GM12878 (cell line): ENCODE results near the gene CD38. TPM values are rescaled to one million over a fixed set of nuclear protein-coding genes. Genes with fewer than 3 reads are reported as not detected.

ENCODE experiments used
- ATAC-seq: fragments of 200-7000 bp; cut with Tn5 transposase; 3 replicates; pipeline ENCODE4 v1.9.1; 2020; ENCODE audit warnings: mild to moderate bottlenecking, moderate library complexity
- BruUV-seq: library from RNA; stranded (reverse); fragments of 400-500 nt; replicated peaks from 2 replicates; lab custom pipeline; 2021; lab: Mats Ljungman, UMichigan
- CTCF ChIA-PET: fragments of 300-600 bp; sonication (Branson Sonifier 250); formaldehyde crosslinking; extraction: SDS; loops from one replicate; lab custom pipeline; 2021; ENCODE audit warnings: inconsistent platforms; lab: Yijun Ruan, JAX
- POLR2A ChIA-PET: fragments of 350-600 bp; formaldehyde crosslinking; extraction: SDS; loops from one replicate; lab custom pipeline; 2021; ENCODE audit warnings: inconsistent platforms; lab: Charles Lee
- RAD21 ChIA-PET: fragments of 300-600 bp; sonication (Branson Sonifier 250); formaldehyde crosslinking; loops from one replicate; lab custom pipeline; 2023; ENCODE audit warnings: antibody characterized with exemption; ENCODE audit not compliant: unreplicated experiment; lab: Charles Lee
- SMC1A ChIA-PET: fragments of 300-600 bp; sonication (Branson Sonifier 250); formaldehyde crosslinking; loops from one replicate; lab custom pipeline; 2023; ENCODE audit not compliant: unreplicated experiment, uncharacterized antibody; lab: Charles Lee
- DNase-seq: peaks from one replicate; pipeline ENCODE4 v3.0.0-alpha.2; 2011; ENCODE audit warnings: low read depth, low spot score
- FAIRE-seq: peaks from 3 replicates; lab custom pipeline; 2011; peaks lifted over from hg19 to GRCh38; lab: Jason Lieb, UNC
- H2AFZ ChIP-seq: 2 replicates; pipeline ENCODE4 v1.6.0; 2011; ENCODE audit warnings: low read depth, low read length, control low read depth; ENCODE audit not compliant: control insufficient read depth
- H3K27ac ChIP-seq: 2 replicates; pipeline ENCODE4 v1.5.1; 2011; ENCODE audit warnings: control low read depth; ENCODE audit not compliant: control insufficient read depth, insufficient read depth
- H3K27me3 ChIP-seq, 2 experiments: replicated peaks in 1 of 2; 2 replicates each; pipeline versions ENCODE4 v1.6.0 to v1.6.1; 2011; ENCODE audit warnings: low read length in 1 of 2; ENCODE audit not compliant: control insufficient read depth in 2 of 2, insufficient read depth in 2 of 2
- H3K36me3 ChIP-seq, 2 experiments: 2 replicates each; pipeline ENCODE4 v1.5.1; 2011; ENCODE audit warnings: low read length in 1 of 2; ENCODE audit not compliant: control insufficient read depth in 2 of 2, insufficient read depth in 2 of 2
- H3K4me1 ChIP-seq: 2 replicates; pipeline ENCODE4 v1.6.1; 2011; ENCODE audit warnings: mild to moderate bottlenecking, low read length, moderate library complexity, mixed read lengths; ENCODE audit not compliant: control insufficient read depth, insufficient read depth
- H3K4me2 ChIP-seq: 2 replicates; pipeline ENCODE4 v1.6.0; 2011; ENCODE audit warnings: control low read depth; ENCODE audit not compliant: control insufficient read depth, insufficient read depth
- H3K4me3 ChIP-seq: fragments of 200-600 bp; sonication (generic); 2 replicates; pipeline ENCODE4 v1.5.1; 2016
- H3K79me2 ChIP-seq: 2 replicates; pipeline ENCODE4 v1.6.0; 2011; ENCODE audit warnings: low read length; ENCODE audit not compliant: control insufficient read depth, insufficient read depth
- H3K9ac ChIP-seq: 2 replicates; pipeline ENCODE4 v1.8.0; 2011; ENCODE audit warnings: low read length, control low read depth, mixed read lengths; ENCODE audit not compliant: control insufficient read depth, insufficient read depth
- H3K9me3 ChIP-seq: replicated peaks from 3 replicates; pipeline ENCODE4 v1.5.1; 2011; ENCODE audit warnings: mild to moderate bottlenecking, low read length; ENCODE audit not compliant: control insufficient read depth, insufficient read depth
- H4K20me1 ChIP-seq: 2 replicates; pipeline ENCODE4 v1.6.0; 2011; ENCODE audit not compliant: control insufficient read depth, insufficient read depth
- BCL11A ChIP-seq: IDR thresholded peaks from 2 replicates; pipeline ENCODE4 v1.6.1; 2011; ENCODE audit warnings: low read depth, low read length
- CBX5 ChIP-seq: sonication (generic); IDR thresholded peaks from 2 replicates; pipeline ENCODE4 v1.6.1; 2016; ENCODE audit warnings: low read depth, moderate library complexity, mild to moderate bottlenecking, inconsistent platforms
- CREM ChIP-seq: IDR thresholded peaks from 2 replicates; pipeline ENCODE4 v1.6.1; 2014; ENCODE audit warnings: antibody characterized with exemption, low read depth
- DPF2 ChIP-seq: fragments of 450-650 bp; IDR thresholded peaks from 2 replicates; pipeline ENCODE4 v1.6.1; 2017; ENCODE audit warnings: mild to moderate bottlenecking
- HCFC1 ChIP-seq: fragments of 150-350 bp; IDR thresholded peaks from 2 replicates; pipeline ENCODE4 v1.6.1; 2014; ENCODE audit warnings: low read length
- MTA3 ChIP-seq: IDR thresholded peaks from 2 replicates; pipeline ENCODE4 v1.6.1; 2012; ENCODE audit warnings: low read length, inconsistent platforms, borderline replicate concordance
- MXI1 ChIP-seq: fragments of 150-350 bp; IDR thresholded peaks from 2 replicates; pipeline ENCODE4 v1.6.1; 2011; ENCODE audit warnings: low read depth, mild to moderate bottlenecking, inconsistent platforms, low read length, improper control_type of control experiment
- NFXL1 ChIP-seq: fragments of 450-650 bp; IDR thresholded peaks from 2 replicates; pipeline ENCODE4 v1.6.1; 2017; ENCODE audit warnings: antibody characterized with exemption, mild to moderate bottlenecking, borderline replicate concordance
- POLR2A ChIP-seq: IDR thresholded peaks from 2 replicates; pipeline ENCODE4 v1.6.1; 2011; ENCODE audit warnings: low read depth, mild to moderate bottlenecking, low read length
- POU2F2 ChIP-seq: IDR thresholded peaks from 3 replicates; pipeline ENCODE4 v1.6.1; 2011; ENCODE audit warnings: low read depth, mild to moderate bottlenecking, low read length, borderline replicate concordance
- SIX5 ChIP-seq: IDR thresholded peaks from 2 replicates; pipeline ENCODE4 v1.6.1; 2011; ENCODE audit warnings: mild to moderate bottlenecking, low read depth, low read length, moderate library complexity; ENCODE audit not compliant: severe bottlenecking
- SMC3 ChIP-seq: IDR thresholded peaks from 2 replicates; pipeline ENCODE4 v1.6.1; 2011; ENCODE audit warnings: low read length, improper control_type of control experiment, borderline replicate concordance
- SP1 ChIP-seq: IDR thresholded peaks from one replicate; pipeline ENCODE4 v1.6.1; 2011; ENCODE audit warnings: low read depth, low read length
- SREBF1 ChIP-seq: IDR thresholded peaks from 2 replicates; pipeline ENCODE4 v1.6.1; 2012; ENCODE audit warnings: mild to moderate bottlenecking, low read length
- ZNF217 ChIP-seq: fragments of 450-650 bp; IDR thresholded peaks from 2 replicates; pipeline ENCODE4 v1.6.1; 2017; ENCODE audit warnings: antibody characterized with exemption, mild to moderate bottlenecking
- ZNF274 ChIP-seq: IDR thresholded peaks from one replicate; pipeline ENCODE4 v1.8.0; 2011; ENCODE audit not compliant: insufficient read length, insufficient read depth
- ZNF622 ChIP-seq: fragments of 450-650 bp; IDR thresholded peaks from 2 replicates; pipeline ENCODE4 v1.6.1; 2017; ENCODE audit warnings: mild to moderate bottlenecking, inconsistent platforms
- WGBS: methylation state at CpG from one replicate; pipeline ENCODE4 v1.1.6; 2016; ENCODE audit warnings: low lambda C conversion rate; ENCODE audit not compliant: insufficient replicate concordance, insufficient coverage; ENCODE audit errors: missing lambda C conversion rate; 5-methylcytosine and 5-hydroxymethylcytosine counted together
- in situ Hi-C: fragments of 300-500 bp; cut with MboI; formaldehyde crosslinking; loops from 9 replicates; pipeline ENCODE4 v1.14.3; 2018; ENCODE audit warnings: mixed read lengths
- intact Hi-C: fragments of 100-400 bp; cut with micrococcal nuclease; formaldehyde crosslinking; loops from one replicate; pipeline ENCODE4 v1.14.2; 2022; ENCODE audit not compliant: unreplicated experiment
- polyA plus RNA-seq, 11 experiments: library from polyadenylated mRNA; depleted of rRNA in 4 of 11; unstranded in 6 of 11; stranded (reverse) in 5 of 11; fragments of >200 nt; fragmentation: Nextera tagmentation in 4 of 11; fragmentation: Illumina TruSeq in 1 of 11; extraction: Ambion mirVana in 4 of 11; extraction: Trizol in 1 of 11; gene quantifications; 1 replicate in 1 of 11; 2 replicates in 10 of 11; pipeline versions ENCODE4 v1.2.1 to v1.2.3, GENCODE V29; 2011 to 2016; ENCODE audit warnings: inconsistent platforms in 2 of 11, missing spikeins in 2 of 11, low read depth in 1 of 11
- total RNA-seq, 4 experiments: library from RNA; depleted of rRNA in 3 of 4; stranded (reverse); fragments of >200 nt in 3 of 4; fragmentation: Illumina TruSeq in 1 of 4; extraction: Trizol in 1 of 4; gene quantifications; 2 replicates each; pipeline versions ENCODE4 v1.2.1 to v1.2.3, GENCODE V29; 2013 to 2021
- TF ChIP-seq, protein P1 (sequence below): fragments of 450-650 bp; formaldehyde crosslinking; IDR thresholded peaks from 2 replicates; pipeline ENCODE4 v1.4.0; 2020; ENCODE audit warnings: mild to moderate bottlenecking, moderate library complexity
- TF ChIP-seq, protein P2 (sequence below), 3 experiments: IDR thresholded peaks in 2 of 3; conservative IDR thresholded peaks in 1 of 3; 2 replicates each; pipeline ENCODE4 v1.5.1; 2011; ENCODE audit warnings: low read depth in 3 of 3, low read length in 3 of 3, mild to moderate bottlenecking in 3 of 3, control low read depth in 2 of 3, moderate library complexity in 2 of 3, inconsistent platforms in 1 of 3, mixed read lengths in 1 of 3; ENCODE audit not compliant: control insufficient read depth in 2 of 3, insufficient read depth in 1 of 3; ENCODE audit errors: extremely low read depth in 1 of 3

Gene CD38
- total and polyA plus RNA-seq, 10 of the 15 experiments (the other 5 are each of a cell fraction or from before 2014, with no cell fraction given): 3.5 to 39.8 (median 12.7) TPM

DNA sequence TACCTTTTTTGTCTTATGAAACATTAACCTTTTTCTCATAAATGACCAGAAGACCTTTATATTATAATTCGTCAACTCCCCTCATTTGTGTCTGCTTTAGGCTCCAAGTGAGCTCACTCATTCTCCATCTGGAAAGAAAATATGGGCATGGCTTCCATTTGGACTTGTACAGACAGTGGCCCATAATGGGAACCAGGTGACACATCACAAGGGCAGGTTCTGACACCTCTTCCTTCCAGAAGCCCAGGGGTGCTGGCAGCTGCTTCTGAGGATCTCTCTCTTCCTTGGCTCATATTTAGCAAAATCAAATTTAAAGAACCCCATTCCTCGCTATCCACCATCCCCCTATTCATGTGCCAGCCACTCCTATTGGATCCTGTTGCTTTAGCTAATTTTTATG lies 69.6 kb downstream of the CD38 start:
- H2AFZ ChIP-seq: no peak overlapping the region

More for the DNA sequence above, 69.6 kb downstream of the CD38 start:
- intact Hi-C loops (no loop called here), in situ Hi-C loops (no loop called here)
- ChIA-PET CTCF (interaction anchor here (0.5 to 1.2 kb wide), 3 partner anchors 41 to 108 kb away, joined by 3 to 4 read pairs (median 4); no protein-coding TSS in a partner anchor), RAD21 (no interaction called here), POLR2A (interaction anchor here (0.6 kb wide), 1 partner anchor 52 kb away, joined by 4 read pairs; no protein-coding TSS in a partner anchor)
- no peaks in the 10 kb centered on the region; a peak in 1 of 4 replicates for H3K36me3 ChIP-seq
- H4K20me1 ChIP-seq: no peaks in the 10 kb centered on the region
- no peaks in the 10 kb centered on the region for H3K4me1 ChIP-seq
- no peak overlapping the region for H3K4me3 ChIP-seq
- no peaks in the 10 kb centered on the region for H3K27me3 ChIP-seq
- TF ChIP-seq NFXL1 (no peak), POLR2A (no peak), ZNF622 (no peak), MXI1 (no peak), ZNF274 (no peak), HCFC1 (no peak), MTA3 (no peak), SP1 (no peak), SREBF1 (no peak), SIX5 (no peak), DPF2 (no peak), CBX5 (no peak), ZNF217 (no peak), SMC3 (no peak), CREM (no peak), BCL11A (no peak), POU2F2 (no peak)
- TF ChIP-seq, protein P1, sequence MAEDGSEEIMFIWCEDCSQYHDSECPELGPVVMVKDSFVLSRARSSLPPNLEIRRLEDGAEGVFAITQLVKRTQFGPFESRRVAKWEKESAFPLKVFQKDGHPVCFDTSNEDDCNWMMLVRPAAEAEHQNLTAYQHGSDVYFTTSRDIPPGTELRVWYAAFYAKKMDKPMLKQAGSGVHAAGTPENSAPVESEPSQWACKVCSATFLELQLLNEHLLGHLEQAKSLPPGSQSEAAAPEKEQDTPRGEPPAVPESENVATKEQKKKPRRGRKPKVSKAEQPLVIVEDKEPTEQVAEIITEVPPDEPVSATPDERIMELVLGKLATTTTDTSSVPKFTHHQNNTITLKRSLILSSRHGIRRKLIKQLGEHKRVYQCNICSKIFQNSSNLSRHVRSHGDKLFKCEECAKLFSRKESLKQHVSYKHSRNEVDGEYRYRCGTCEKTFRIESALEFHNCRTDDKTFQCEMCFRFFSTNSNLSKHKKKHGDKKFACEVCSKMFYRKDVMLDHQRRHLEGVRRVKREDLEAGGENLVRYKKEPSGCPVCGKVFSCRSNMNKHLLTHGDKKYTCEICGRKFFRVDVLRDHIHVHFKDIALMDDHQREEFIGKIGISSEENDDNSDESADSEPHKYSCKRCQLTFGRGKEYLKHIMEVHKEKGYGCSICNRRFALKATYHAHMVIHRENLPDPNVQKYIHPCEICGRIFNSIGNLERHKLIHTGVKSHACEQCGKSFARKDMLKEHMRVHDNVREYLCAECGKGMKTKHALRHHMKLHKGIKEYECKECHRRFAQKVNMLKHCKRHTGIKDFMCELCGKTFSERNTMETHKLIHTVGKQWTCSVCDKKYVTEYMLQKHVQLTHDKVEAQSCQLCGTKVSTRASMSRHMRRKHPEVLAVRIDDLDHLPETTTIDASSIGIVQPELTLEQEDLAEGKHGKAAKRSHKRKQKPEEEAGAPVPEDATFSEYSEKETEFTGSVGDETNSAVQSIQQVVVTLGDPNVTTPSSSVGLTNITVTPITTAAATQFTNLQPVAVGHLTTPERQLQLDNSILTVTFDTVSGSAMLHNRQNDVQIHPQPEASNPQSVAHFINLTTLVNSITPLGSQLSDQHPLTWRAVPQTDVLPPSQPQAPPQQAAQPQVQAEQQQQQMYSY: no peak
- TF ChIP-seq, protein P2, sequence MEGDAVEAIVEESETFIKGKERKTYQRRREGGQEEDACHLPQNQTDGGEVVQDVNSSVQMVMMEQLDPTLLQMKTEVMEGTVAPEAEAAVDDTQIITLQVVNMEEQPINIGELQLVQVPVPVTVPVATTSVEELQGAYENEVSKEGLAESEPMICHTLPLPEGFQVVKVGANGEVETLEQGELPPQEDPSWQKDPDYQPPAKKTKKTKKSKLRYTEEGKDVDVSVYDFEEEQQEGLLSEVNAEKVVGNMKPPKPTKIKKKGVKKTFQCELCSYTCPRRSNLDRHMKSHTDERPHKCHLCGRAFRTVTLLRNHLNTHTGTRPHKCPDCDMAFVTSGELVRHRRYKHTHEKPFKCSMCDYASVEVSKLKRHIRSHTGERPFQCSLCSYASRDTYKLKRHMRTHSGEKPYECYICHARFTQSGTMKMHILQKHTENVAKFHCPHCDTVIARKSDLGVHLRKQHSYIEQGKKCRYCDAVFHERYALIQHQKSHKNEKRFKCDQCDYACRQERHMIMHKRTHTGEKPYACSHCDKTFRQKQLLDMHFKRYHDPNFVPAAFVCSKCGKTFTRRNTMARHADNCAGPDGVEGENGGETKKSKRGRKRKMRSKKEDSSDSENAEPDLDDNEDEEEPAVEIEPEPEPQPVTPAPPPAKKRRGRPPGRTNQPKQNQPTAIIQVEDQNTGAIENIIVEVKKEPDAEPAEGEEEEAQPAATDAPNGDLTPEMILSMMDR (IDR thresholded peaks at IDR 0.05 in 2 of 3, conservative IDR thresholded peaks at IDR 0.05 in 1 of 3; ENCODE audit: control insufficient read depth in 2 of 3, extremely low read depth in 1 of 3, insufficient read depth in 1 of 3, low read depth in 3 of 3, low read length in 3 of 3): no peak
- TF ChIP-seq, all 136 proteins: peak for 0
- no TSS peak for BruUV-seq
- Histone ChIP-seq H3K9me3 (no peaks in the 10 kb centered on the region), H3K79me2 (no peaks in the 10 kb centered on the region), H3K9ac (no peak overlapping the region), H3K27ac (no peak overlapping the region), H3K4me2 (no peak overlapping the region)
- ATAC-seq (no peak), FAIRE-seq (no peak), DNase-seq (no peak)
- SMC1A ChIA-PET: interaction anchor here (1.5 kb wide), 1 partner anchor 12 kb away, joined by 5 read pairs; no protein-coding TSS in a partner anchor
- WGBS: 63% methylated on average over 2 of the region's 2 CpGs
